NB4 (cell line): ENCODE data around the gene ADM2.

Source experiments
- DNase-seq: peaks from one replicate; pipeline ENCODE4 v3.0.0; 2010; ENCODE audit warnings: low read depth
- H3K4me3 ChIP-seq: one replicate; pipeline ENCODE4 v1.5.1; 2011; ENCODE audit warnings: mild to moderate bottlenecking, low read depth, low read length, moderate library complexity
- MAX ChIP-seq: IDR thresholded peaks from 2 replicates; pipeline ENCODE4 v1.6.1; 2011; ENCODE audit warnings: low read depth, low read length
- MYC ChIP-seq: IDR thresholded peaks from 2 replicates; pipeline ENCODE4 v1.6.1; 2011; ENCODE audit warnings: low read depth, low read length
- POLR2A ChIP-seq: IDR thresholded peaks from 2 replicates; pipeline ENCODE4 v1.6.1; 2011; ENCODE audit warnings: mild to moderate bottlenecking; ENCODE audit not compliant: insufficient read length; ENCODE audit errors: extremely low read depth
- TF ChIP-seq, protein P1 (sequence below): IDR thresholded peaks from one replicate; pipeline ENCODE4 v1.5.1; 2012; ENCODE audit warnings: low read depth, low read length

The ADM2 gene

GRCh38 chr22:50474710-50475651 is 6.4 kb upstream of the ADM2 start, which contains the start of gene SBF1:
SBF1 (minus strand) TSS chr22:50475035; CDS start chr22:50474840, 195 bp downstream.
- peak; percentile 88 for DNase-seq
- peak within 1 kb of the TSS; percentile 59 for H3K4me3 ChIP-seq
- TF ChIP-seq POLR2A (peak; percentile 49), MAX (no peak)

DNA sequence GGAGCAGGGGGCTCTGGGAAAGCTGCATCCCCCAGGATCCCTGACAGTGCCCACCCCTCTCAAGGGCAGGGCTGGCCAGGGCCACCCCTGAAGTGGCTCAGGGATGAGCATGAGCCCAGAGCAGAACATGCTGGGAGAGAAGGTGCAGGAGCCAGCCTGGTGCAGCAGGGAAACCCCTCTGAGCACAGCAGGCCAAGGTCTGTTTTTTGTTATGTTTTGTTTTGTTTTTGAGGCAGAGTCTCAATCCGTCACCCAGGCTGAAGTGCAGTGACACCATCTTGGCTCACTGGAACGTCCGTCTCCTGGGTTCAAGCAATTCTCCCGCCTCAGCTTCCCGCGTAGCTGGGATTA is 5.7 kb upstream of the ADM2 start:
- DNase-seq: no peak
- no peak overlapping the region for H3K4me3 ChIP-seq
- no peak for TF ChIP-seq POLR2A
- no peak for TF ChIP-seq MYC
- TF ChIP-seq MAX: no peak
- TF ChIP-seq, protein P1, sequence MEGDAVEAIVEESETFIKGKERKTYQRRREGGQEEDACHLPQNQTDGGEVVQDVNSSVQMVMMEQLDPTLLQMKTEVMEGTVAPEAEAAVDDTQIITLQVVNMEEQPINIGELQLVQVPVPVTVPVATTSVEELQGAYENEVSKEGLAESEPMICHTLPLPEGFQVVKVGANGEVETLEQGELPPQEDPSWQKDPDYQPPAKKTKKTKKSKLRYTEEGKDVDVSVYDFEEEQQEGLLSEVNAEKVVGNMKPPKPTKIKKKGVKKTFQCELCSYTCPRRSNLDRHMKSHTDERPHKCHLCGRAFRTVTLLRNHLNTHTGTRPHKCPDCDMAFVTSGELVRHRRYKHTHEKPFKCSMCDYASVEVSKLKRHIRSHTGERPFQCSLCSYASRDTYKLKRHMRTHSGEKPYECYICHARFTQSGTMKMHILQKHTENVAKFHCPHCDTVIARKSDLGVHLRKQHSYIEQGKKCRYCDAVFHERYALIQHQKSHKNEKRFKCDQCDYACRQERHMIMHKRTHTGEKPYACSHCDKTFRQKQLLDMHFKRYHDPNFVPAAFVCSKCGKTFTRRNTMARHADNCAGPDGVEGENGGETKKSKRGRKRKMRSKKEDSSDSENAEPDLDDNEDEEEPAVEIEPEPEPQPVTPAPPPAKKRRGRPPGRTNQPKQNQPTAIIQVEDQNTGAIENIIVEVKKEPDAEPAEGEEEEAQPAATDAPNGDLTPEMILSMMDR: no peak

DNA sequence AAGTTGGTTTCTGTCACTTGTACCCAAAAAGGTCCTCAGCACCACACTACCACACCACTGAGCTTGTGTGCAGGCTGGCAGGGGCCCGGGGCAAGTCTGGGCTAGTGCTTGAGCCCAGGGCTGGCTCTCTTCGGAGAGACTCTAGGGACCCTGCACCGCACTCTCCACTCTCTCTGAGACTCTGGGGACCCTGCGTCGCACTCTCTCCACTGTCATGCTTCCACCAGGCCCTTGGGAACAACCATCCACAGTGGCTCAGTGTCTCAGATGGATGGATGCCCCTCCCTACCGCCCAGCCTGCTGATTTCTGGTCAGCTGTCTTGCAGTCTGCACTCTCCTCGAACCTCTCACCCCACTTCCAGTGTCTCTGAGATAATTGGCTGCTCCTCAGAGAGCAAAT is 4.5 kb upstream of the ADM2 start:
- H3K4me3 ChIP-seq: no peak overlapping the region
- no peak for DNase-seq
- no peak for TF ChIP-seq MAX
- no peak for TF ChIP-seq MYC
- TF ChIP-seq, protein P1: no peak
- no peak for TF ChIP-seq POLR2A

DNA sequence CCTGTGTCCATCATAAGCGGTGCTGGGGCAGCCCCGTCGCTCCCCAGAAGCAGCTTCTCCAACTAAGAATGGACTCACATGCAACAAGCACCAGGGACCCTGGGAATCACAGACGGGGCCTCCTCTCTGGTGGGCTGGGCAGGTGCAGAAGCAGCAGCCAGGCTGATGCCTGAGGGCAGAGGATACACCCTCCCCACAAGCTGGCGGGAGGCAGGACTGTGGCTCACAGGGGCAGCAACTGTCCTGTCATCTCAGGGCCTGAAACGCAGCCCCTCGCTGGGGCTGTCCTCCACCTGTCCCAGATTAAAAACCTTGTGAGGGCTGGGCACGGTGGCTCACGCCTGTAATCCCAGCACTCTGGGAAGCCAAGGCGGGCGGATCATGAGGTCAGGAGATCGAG is 3.4 kb upstream of the ADM2 start:
- H3K4me3 ChIP-seq: no peak overlapping the region
- TF ChIP-seq POLR2A: no peak
- TF ChIP-seq, protein P1: no peak
- TF ChIP-seq MYC: no peak
- TF ChIP-seq MAX: no peak
- DNase-seq: no peak

DNA sequence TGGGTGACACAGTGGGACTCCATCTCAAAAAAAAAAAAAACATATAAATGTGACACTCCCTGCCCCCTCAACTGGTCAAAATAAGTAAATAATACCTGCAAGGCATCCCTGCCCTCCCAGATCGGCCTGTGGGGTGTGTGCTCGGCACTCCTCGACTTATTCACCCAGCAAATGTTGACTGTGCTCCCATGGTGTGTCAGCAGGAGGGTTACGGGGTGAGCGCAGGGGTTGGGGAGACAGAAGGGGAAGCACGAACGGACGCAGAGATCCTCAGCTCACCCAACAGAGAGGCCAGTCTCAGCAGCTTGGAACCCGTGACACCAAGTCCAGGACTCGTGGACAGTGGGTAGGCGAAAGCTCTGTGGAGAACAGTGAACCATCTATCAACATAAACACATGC is 1.6 kb upstream of the ADM2 start:
- TF ChIP-seq MYC (no peak), MAX (no peak), POLR2A (no peak)
- TF ChIP-seq, protein P1: no peak
- peak; percentile 25 for DNase-seq
- H3K4me3 ChIP-seq: no peak overlapping the region

- no peak for DNase-seq
- TF ChIP-seq MYC (no peak), MAX (no peak), POLR2A (no peak)
- TF ChIP-seq, protein P1: no peak
- H3K4me3 ChIP-seq: no peak overlapping the region
Observed at GRCh38 chr22:50481045-50481439, 301 bp upstream of the ADM2 start.
